ENCODE results near the gene UBE3B. TPM values are rescaled to one million over a fixed set of nuclear protein-coding genes. Genes with fewer than 3 reads are reported as not detected.

The UBE3B gene
- total RNA-seq, 4 donors from 2014 or later = 14.7 to 64.2 (median 30.7) TPM

DNA sequence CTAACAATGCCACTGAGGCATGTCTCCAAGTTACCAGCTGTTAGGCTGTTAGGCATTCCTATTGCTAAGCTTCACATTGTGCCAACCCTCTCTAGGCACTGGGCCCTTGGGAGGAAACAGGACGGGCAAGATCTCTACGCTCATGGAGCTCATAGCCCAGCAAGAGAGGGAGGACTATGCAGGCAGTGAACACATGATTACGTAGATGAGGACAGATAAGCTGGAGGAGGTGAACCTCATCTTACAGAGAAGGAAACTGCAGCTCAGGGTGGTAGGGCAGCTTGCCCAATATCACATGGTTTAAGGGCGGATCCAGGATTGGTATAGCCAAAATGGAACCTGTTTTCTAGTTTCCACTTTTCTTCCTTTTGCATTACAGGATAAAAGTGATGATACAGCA lies 7.8 kb downstream of the UBE3B start:
- Histone ChIP-seq H3K4me1 (no peaks in the 10 kb centered on the region), H3K9me3 (no peaks in the 10 kb centered on the region), H3K36me3 (no peaks in the 10 kb centered on the region), H3K27me3 (no peaks in the 10 kb centered on the region), H3K4me3 (no peak overlapping the region), H3K27ac (no peak overlapping the region)
- intact Hi-C loops (cut with DNase I; ENCODE audit: low total_unique reads) = loop anchor here (10.0 kb wide), 1 partner anchor 60 kb away; no protein-coding TSS in a partner anchor
- no peak for DNase-seq
- TF ChIP-seq POLR2A (IDR thresholded peaks at IDR 0.05) = no peak
- TF ChIP-seq, protein P1, sequence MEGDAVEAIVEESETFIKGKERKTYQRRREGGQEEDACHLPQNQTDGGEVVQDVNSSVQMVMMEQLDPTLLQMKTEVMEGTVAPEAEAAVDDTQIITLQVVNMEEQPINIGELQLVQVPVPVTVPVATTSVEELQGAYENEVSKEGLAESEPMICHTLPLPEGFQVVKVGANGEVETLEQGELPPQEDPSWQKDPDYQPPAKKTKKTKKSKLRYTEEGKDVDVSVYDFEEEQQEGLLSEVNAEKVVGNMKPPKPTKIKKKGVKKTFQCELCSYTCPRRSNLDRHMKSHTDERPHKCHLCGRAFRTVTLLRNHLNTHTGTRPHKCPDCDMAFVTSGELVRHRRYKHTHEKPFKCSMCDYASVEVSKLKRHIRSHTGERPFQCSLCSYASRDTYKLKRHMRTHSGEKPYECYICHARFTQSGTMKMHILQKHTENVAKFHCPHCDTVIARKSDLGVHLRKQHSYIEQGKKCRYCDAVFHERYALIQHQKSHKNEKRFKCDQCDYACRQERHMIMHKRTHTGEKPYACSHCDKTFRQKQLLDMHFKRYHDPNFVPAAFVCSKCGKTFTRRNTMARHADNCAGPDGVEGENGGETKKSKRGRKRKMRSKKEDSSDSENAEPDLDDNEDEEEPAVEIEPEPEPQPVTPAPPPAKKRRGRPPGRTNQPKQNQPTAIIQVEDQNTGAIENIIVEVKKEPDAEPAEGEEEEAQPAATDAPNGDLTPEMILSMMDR (IDR thresholded peaks at IDR 0.05) = no peak

DNA sequence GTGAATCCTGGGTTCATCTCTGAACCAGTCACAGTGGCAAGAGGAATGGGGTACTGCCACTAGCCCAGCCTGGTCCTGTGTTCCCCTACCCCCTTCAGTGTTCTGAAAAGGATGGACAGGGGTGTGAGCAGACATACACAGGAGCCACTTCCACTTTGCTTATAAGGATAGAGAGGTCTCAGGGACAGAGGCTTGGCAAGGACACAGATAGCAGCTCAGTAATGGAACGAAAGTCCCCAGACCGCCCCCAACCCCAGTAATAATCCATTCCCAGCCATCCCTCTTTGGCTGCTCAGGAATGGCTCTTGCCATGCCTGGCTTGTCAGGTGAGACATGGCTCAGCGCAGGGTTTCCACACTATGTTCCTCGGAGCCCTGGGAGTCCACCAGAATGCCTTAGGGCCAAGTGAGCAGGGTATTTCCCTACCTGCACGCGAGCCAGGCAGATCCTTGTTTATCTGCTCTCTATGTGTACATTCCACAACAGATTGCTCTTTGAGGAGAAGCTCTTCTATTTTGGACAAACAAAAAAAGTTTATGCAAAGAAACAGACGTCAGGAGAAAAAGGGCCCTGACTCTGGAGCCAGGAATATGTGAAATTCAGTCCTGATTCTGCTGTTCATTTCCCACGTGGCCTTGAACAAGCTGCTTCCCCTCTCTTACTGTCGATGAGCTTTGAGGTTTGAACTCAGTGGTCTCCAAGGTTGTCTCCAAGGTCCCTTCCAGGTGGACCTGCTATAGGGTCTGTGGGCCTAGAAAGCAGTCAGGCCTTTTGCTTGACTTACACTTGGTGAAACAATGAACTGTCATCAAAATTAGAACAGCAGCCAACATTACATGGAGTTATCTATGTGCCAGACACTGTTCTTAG lies 10.0 kb downstream of the UBE3B start:
- Histone ChIP-seq H3K4me3 (no peak overlapping the region), H3K27ac (no peak overlapping the region), H3K27me3 (no peaks in the 10 kb centered on the region), H3K9me3 (no peaks in the 10 kb centered on the region), H3K36me3 (no peaks in the 10 kb centered on the region), H3K4me1 (no peaks in the 10 kb centered on the region)
- no peak for DNase-seq
- intact Hi-C loops (cut with DNase I; ENCODE audit: low total_unique reads) = loop anchor here (10.0 kb wide), 1 partner anchor 63 kb away; no protein-coding TSS in a partner anchor
- TF ChIP-seq POLR2A (IDR thresholded peaks at IDR 0.05) = no peak
- TF ChIP-seq, protein P1 (IDR thresholded peaks at IDR 0.05) = no peak

DNA sequence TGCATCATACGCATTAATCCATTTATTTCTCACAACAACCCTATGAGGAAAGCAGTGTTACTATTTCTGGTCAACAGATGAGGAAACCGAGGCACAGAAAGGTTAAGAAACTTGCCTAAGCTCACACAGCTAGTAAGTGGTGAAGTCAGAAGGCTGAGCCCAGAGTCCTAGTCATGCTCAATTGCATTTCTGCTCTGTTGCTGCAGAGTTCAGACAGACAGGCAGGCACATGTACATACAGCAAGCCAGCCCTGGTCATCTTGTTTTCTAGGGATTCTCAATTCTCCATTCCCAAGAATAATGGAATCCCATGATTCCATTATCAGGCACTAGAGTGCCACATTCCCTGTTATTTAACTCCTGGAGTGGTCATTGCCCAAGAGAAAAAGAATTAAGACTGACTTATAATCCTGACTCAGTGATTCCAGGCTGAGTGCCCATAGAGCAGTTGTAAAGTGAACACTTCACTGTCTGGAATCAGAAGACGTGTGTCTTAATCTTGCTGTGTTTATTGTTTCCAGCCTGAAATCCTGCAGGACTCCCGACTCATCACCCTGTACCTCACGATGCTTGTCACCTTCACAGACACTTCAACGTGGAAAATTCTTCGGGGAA lies 10.7 kb downstream of the UBE3B start:
- Histone ChIP-seq H3K27me3 (no peaks in the 10 kb centered on the region), H3K27ac (no peak overlapping the region), H3K9me3 (no peaks in the 10 kb centered on the region), H3K36me3 (no peaks in the 10 kb centered on the region), H3K4me1 (no peaks in the 10 kb centered on the region), H3K4me3 (no peak overlapping the region)
- intact Hi-C loops (cut with DNase I; ENCODE audit: low total_unique reads) = loop anchor here (10.0 kb wide), 1 partner anchor 63 kb away; no protein-coding TSS in a partner anchor
- no peak for DNase-seq
- TF ChIP-seq POLR2A (IDR thresholded peaks at IDR 0.05) = no peak
- TF ChIP-seq, protein P1 (IDR thresholded peaks at IDR 0.05) = no peak

DNA sequence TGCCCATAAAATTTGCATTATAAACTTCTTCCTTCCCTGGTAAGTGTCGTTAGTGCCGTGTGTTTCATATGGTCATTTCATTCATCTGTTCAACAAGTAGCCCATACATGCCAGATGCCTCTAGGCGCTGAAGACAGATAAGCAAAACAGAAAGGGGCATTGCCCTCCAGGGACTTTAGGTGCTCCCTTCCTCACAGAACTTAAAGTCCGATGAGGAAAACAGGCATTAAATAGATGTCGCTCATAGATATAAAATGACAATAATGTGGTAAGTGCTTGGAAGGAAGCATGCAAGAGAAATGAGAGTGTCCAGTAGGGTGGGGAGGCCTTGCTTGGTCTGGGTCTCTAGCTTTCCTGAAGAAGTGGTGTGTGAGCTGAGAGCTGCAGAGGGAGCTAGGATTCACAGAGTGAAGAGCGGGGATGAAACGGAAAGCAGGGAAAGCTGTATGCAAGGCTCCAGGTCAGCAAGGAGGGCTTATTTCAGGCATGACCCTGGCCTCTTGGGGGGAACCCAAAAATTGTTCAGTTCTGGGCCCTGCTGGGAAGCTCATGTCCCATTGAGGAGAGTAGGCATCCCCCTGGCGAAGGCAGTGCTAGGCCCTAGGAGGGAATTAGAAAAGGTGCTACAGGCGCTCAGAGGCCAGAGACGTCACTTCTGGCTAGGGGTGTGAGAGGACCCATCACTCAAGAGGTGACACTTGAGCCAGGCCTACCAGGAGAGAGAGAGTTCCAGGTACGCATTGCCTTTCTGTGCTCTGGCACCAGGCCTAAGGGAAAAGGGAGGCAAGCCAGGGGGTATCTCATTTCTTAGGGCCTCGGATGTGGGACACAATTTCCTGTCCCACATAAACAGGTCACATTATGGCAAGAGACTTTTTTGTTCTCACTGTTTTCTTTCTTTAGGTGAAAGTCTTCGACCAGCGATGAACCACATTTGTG lies 11.9 kb downstream of the UBE3B start:
- Histone ChIP-seq H3K27me3 (no peaks in the 10 kb centered on the region), H3K4me1 (no peaks in the 10 kb centered on the region), H3K9me3 (no peaks in the 10 kb centered on the region), H3K4me3 (no peak overlapping the region), H3K27ac (no peak overlapping the region), H3K36me3 (no peaks in the 10 kb centered on the region)
- TF ChIP-seq POLR2A (IDR thresholded peaks at IDR 0.05) = no peak
- TF ChIP-seq, protein P1 (IDR thresholded peaks at IDR 0.05) = no peak
- intact Hi-C loops (cut with DNase I; ENCODE audit: low total_unique reads) = loop anchor here (10.0 kb wide), 1 partner anchor 64 kb away; no protein-coding TSS in a partner anchor
- no peak for DNase-seq
